ENCODE data around the gene SLC6A3.

SLC6A3 gene

GRCh38 chr5:1400936-1401335 is 44.3 kb downstream of the SLC6A3 start:
- no peak for DNase-seq

GRCh38 chr5:1400211-1400855 is 44.9 kb downstream of the SLC6A3 start:
- DNase-seq, result no peak

- no peak for DNase-seq
Observed at GRCh38 chr5:1399737-1400136, 45.5 kb downstream of the SLC6A3 start.

GRCh38 chr5:1396293-1396816 is 48.9 kb downstream of the SLC6A3 start:
- no peak for DNase-seq

GRCh38 chr5:1394881-1395860 is 50.1 kb downstream of the SLC6A3 start:
- DNase-seq, result no peak

GRCh38 chr5:1393571-1394501 is 51.4 kb downstream of the SLC6A3 start:
- no peak for DNase-seq

GRCh38 chr5:1392801-1393565 is 52.3 kb downstream of the SLC6A3 start:
- no peak for DNase-seq

GRCh38 chr5:1392261-1392660 is 53.0 kb downstream of the SLC6A3 start:
- DNase-seq, result no peak

GRCh38 chr5:1391691-1392090 is 53.5 kb downstream of the SLC6A3 start:
- no peak for DNase-seq

- DNase-seq, result no peak
Observed at GRCh38 chr5:1390861-1391600, 54.2 kb downstream of the SLC6A3 start.

GRCh38 chr5:1390333-1390732 is 54.9 kb downstream of the SLC6A3 start:
- DNase-seq, result no peak

- no peak for DNase-seq
Observed at GRCh38 chr5:1388383-1388967, 56.8 kb downstream of the SLC6A3 start.

- DNase-seq, result no peak
Observed at GRCh38 chr5:1387876-1388275, 57.4 kb downstream of the SLC6A3 start.

- DNase-seq, result no peak
Observed at GRCh38 chr5:1387059-1387755, 58.0 kb downstream of the SLC6A3 start.

- no peak for DNase-seq
Observed at GRCh38 chr5:1386274-1386717, 58.9 kb downstream of the SLC6A3 start.

GRCh38 chr5:1385395-1386273 is 59.6 kb downstream of the SLC6A3 start:
- DNase-seq, result no peak

- DNase-seq, result no peak
Observed at GRCh38 chr5:1384521-1384920, 60.7 kb downstream of the SLC6A3 start.

- DNase-seq, result no peak
Observed at GRCh38 chr5:1383886-1384401, 61.3 kb downstream of the SLC6A3 start.

GRCh38 chr5:1383344-1383743 is 61.9 kb downstream of the SLC6A3 start:
- DNase-seq, result no peak

All from NCI-H1436 treated with DMSO at 0.1 percent for 48 hours (cell line).